Stimulated activated CD4-positive, alpha-beta T cell treated with anti-CD3 and anti-CD28 coated beads, Interleukin-12 subunit alpha, Interleukin-12 subunit beta, amount 100 ng/mL, for 4 hours (primary cell): ENCODE measurements around the gene REPIN1.
"Not testable (repeated sequence)": the region's sequence is repeated elsewhere in the genome, so short reads cannot be mapped to it uniquely, and the experiment has no call there.

Experiments
- DNase-seq: peaks from one replicate; pipeline ENCODE4 v3.0.0-alpha.2; 2020

The REPIN1 gene

GRCh38 chr7:150378115-150378852 is 9.7 kb downstream of the REPIN1 start:
- peak; percentile 23 for DNase-seq

- peak; percentile 88 for DNase-seq
Measured at GRCh38 chr7:150378853-150379440, 10.3 kb downstream of the REPIN1 start, which contains the start of gene ZNF775. TSS of gene ZNF775 (plus strand) at chr7:150379330. CDS start at chr7:150388471, 9,141 bp downstream.

GRCh38 chr7:150379441-150380379 is 11.1 kb downstream of the REPIN1 start:
- no peak for DNase-seq

- DNase-seq = no peak
Measured at GRCh38 chr7:150380463-150380862, 11.8 kb downstream of the REPIN1 start.

- no peak for DNase-seq
Measured at GRCh38 chr7:150381096-150381495, 12.5 kb downstream of the REPIN1 start.

- no peak for DNase-seq
Measured at GRCh38 chr7:150381785-150382122, 13.1 kb downstream of the REPIN1 start.

GRCh38 chr7:150382123-150382843 is 13.7 kb downstream of the REPIN1 start:
- no peak for DNase-seq

GRCh38 chr7:150382844-150383225 is 14.2 kb downstream of the REPIN1 start:
- DNase-seq = no peak

- no peak for DNase-seq
Measured at GRCh38 chr7:150383710-150384397, 15.2 kb downstream of the REPIN1 start.

- DNase-seq = no peak
Measured at GRCh38 chr7:150384406-150385301, 16.0 kb downstream of the REPIN1 start.

GRCh38 chr7:150385302-150385723 is 16.7 kb downstream of the REPIN1 start:
- DNase-seq = no peak

- not testable (repeated sequence) for DNase-seq
Measured at GRCh38 chr7:150385884-150386283, 17.3 kb downstream of the REPIN1 start.

GRCh38 chr7:150388306-150388705 is 19.7 kb downstream of the REPIN1 start:
- DNase-seq = no peak

- no peak for DNase-seq
Measured at GRCh38 chr7:150388709-150389531, 20.3 kb downstream of the REPIN1 start.

- DNase-seq = no peak
Measured at GRCh38 chr7:150389532-150389816, 20.9 kb downstream of the REPIN1 start.

GRCh38 chr7:150390205-150390604 is 21.6 kb downstream of the REPIN1 start:
- no peak for DNase-seq

GRCh38 chr7:150393325-150393724 is 24.7 kb downstream of the REPIN1 start:
- no peak for DNase-seq

GRCh38 chr7:150396426-150396825 is 27.8 kb downstream of the REPIN1 start:
- no peak for DNase-seq

GRCh38 chr7:150396851-150397260 is 28.2 kb downstream of the REPIN1 start:
- no peak for DNase-seq

GRCh38 chr7:150397346-150398107 is 28.9 kb downstream of the REPIN1 start:
- DNase-seq = no peak
